Trophoblast cell (in vitro differentiated cells and primary cell): ENCODE measurements around the gene SLC4A3. TPM values are rescaled to one million over a fixed set of nuclear protein-coding genes. Genes with fewer than 3 reads are reported as not detected.

Source experiments
- DNase-seq, 2 donors: peaks; one replicate each; pipeline ENCODE4 v3.0.0-alpha.2; 2016
- H2AFZ ChIP-seq: 2 replicates; pipeline ENCODE4 v1.6.1; 2013; ENCODE audit warnings: low read length, moderate library complexity, mild to moderate bottlenecking; ENCODE audit not compliant: insufficient read depth, poor library complexity
- H2AK5ac ChIP-seq: 2 replicates; pipeline ENCODE4 v1.6.1; 2013; ENCODE audit warnings: mild to moderate bottlenecking, low read length
- H2BK120ac ChIP-seq: 2 replicates; pipeline ENCODE4 v1.6.1; 2013; ENCODE audit warnings: low read length, mild to moderate bottlenecking, moderate library complexity; ENCODE audit not compliant: insufficient read depth, poor library complexity
- H2BK12ac ChIP-seq: 2 replicates; pipeline ENCODE4 v1.6.1; 2013; ENCODE audit warnings: mild to moderate bottlenecking, low read length, moderate library complexity
- H2BK5ac ChIP-seq: 2 replicates; pipeline ENCODE4 v1.6.1; 2013; ENCODE audit warnings: low read length, low read depth, moderate library complexity, mild to moderate bottlenecking; ENCODE audit not compliant: poor library complexity
- H3K14ac ChIP-seq: 2 replicates; pipeline ENCODE4 v1.6.1; 2013; ENCODE audit warnings: mild to moderate bottlenecking, low read length
- H3K18ac ChIP-seq: 2 replicates; pipeline ENCODE4 v1.6.1; 2013; ENCODE audit warnings: mild to moderate bottlenecking, low read length
- H3K23ac ChIP-seq: 2 replicates; pipeline ENCODE4 v1.6.1; 2013; ENCODE audit warnings: low read length
- H3K27ac ChIP-seq: 2 replicates; pipeline ENCODE4 v1.5.1; 2013; ENCODE audit warnings: low read depth, mild to moderate bottlenecking, inconsistent platforms, low read length, moderate library complexity
- H3K27me3 ChIP-seq: 2 replicates; pipeline ENCODE4 v1.6.1; 2013; ENCODE audit warnings: inconsistent platforms, mild to moderate bottlenecking, low read length, moderate library complexity; ENCODE audit not compliant: insufficient read depth
- H3K36me3 ChIP-seq, 2 experiments: 1 replicate in 1 of 2; 2 replicates in 1 of 2; pipeline ENCODE4 v1.6.1; 2013; ENCODE audit warnings: low read length in 2 of 2, mild to moderate bottlenecking in 2 of 2, moderate library complexity in 1 of 2; ENCODE audit not compliant: insufficient read depth in 2 of 2, control insufficient read depth in 1 of 2
- H3K4ac ChIP-seq: 2 replicates; pipeline ENCODE4 v1.6.1; 2013; ENCODE audit warnings: low read depth, mild to moderate bottlenecking, low read length, moderate library complexity
- H3K4me1 ChIP-seq, 2 experiments: 1 replicate in 1 of 2; 2 replicates in 1 of 2; pipeline ENCODE4 v1.6.1; 2013; ENCODE audit warnings: low read length in 2 of 2, mild to moderate bottlenecking in 2 of 2, moderate library complexity in 1 of 2; ENCODE audit not compliant: insufficient read depth in 2 of 2, control insufficient read depth in 1 of 2
- H3K4me2 ChIP-seq: 2 replicates; pipeline ENCODE4 v1.6.1; 2013; ENCODE audit warnings: inconsistent platforms, mild to moderate bottlenecking, low read length, moderate library complexity
- H3K4me3 ChIP-seq: 2 replicates; pipeline ENCODE4 v1.5.1; 2013; ENCODE audit warnings: mild to moderate bottlenecking, low read depth, low read length, inconsistent platforms
- H3K79me1 ChIP-seq: one replicate; pipeline ENCODE4 v1.6.1; 2013; ENCODE audit warnings: low read length
- H3K79me2 ChIP-seq: 2 replicates; pipeline ENCODE4 v1.6.1; 2013; ENCODE audit warnings: low read length, mild to moderate bottlenecking; ENCODE audit not compliant: control insufficient read depth, insufficient read depth, poor library complexity
- H3K9ac ChIP-seq: 2 replicates; pipeline ENCODE4 v1.6.1; 2013; ENCODE audit warnings: mild to moderate bottlenecking, low read length
- H3K9me3 ChIP-seq: 2 replicates; pipeline ENCODE4 v1.6.1; 2013; ENCODE audit warnings: low read depth, mild to moderate bottlenecking, control low read depth, inconsistent platforms, low read length; ENCODE audit not compliant: insufficient read depth
- H4K12ac ChIP-seq: 2 replicates; pipeline ENCODE4 v1.6.1; 2013; ENCODE audit warnings: low read depth, mild to moderate bottlenecking, low read length, moderate library complexity
- H4K8ac ChIP-seq: 2 replicates; pipeline ENCODE4 v1.6.1; 2013; ENCODE audit warnings: low read depth, mild to moderate bottlenecking, low read length, moderate library complexity
- H4K91ac ChIP-seq: one replicate; pipeline ENCODE4 v1.6.1; 2013; ENCODE audit warnings: low read depth, mild to moderate bottlenecking, low read length, moderate library complexity
- WGBS: extraction: QIAGEN DNeasy Blood & Tissue Kit; methylation state at CpG from one replicate; pipeline ENCODE4 v1.1.7; 2013; ENCODE audit warnings: missing lambda C conversion rate; ENCODE audit not compliant: insufficient read length, insufficient coverage; ENCODE audit errors: extremely low coverage; 5-methylcytosine and 5-hydroxymethylcytosine counted together
- polyA plus RNA-seq: library from polyadenylated mRNA; stranded (reverse); fragments of 200-250 nt; gene quantifications from 2 replicates; pipeline ENCODE4 v1.2.3, GENCODE V29; 2013

SLC4A3 gene
- polyA plus RNA-seq: 8.9 and 9.4 TPM in 2 replicates

DNA sequence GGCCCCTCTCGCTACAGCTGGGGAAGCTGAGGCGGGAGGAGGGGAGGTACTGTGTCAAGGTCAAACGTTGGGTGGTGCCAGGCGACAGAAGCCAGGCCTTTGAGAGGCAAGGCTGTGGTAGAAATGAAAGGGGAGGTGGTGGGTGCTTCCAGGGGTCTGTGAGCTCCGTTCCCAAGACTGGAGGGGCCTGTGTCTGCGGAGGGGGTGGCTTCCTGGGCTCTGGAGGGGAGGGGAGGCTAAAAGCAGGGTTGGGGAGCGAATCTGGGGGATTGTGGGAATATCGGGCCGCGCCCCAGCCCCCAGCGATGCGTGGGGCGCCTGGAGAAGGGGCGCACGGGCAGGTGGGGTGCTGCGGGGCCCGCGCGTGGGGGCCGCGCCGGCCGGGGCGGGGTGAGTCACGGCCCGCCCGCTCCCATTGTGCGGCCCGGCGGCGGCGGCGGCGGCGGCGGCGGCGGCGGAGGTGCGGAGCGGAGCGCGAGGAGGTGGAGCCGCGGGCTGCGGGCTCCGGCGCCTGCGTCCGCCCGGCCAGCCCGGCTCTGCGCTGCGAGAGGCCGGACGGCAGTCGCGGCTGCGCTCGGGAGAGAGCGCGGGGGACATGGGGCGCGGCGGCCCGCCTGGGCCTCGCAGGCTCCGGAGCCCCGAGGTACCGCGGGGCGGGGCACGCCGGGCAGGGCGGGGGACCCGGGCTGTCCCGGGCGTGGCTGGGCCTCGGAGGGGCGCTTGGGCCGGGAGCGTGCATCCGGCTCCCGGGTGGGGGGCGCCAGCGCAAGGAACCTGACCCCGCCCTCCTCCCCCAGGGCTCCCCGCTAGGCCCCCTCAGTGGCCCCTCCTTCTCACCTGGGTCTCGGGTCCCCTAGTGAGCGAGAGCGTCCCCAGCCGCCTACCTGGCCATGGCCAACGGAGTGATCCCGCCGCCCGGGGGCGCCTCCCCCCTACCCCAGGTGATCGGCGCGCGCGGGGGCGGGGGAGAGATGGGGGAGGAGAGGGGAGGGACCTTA is at the start of gene SLC4A3:
SLC4A3 (plus strand) TSS at position 528 of the 998 bp plus-strand sequence; CDS start at position 891, 363 bp downstream.
- peak within 1 kb of the TSS; percentile 67 for H3K9ac ChIP-seq
- H3K79me2 ChIP-seq: peaks cover 2% of the 10 kb centered on the region
- peak within 1 kb of the TSS; percentile 79 for H2BK120ac ChIP-seq
- peaks cover under 1% of the 10 kb centered on the region for H3K9me3 ChIP-seq
- no peak within 1 kb of the TSS for H3K23ac ChIP-seq
- peaks cover 3% of the 10 kb centered on the region in 2 experiments for H3K4me1 ChIP-seq
- peak within 1 kb of the TSS; percentile 88 for H4K91ac ChIP-seq
- H3K14ac ChIP-seq: peak within 1 kb of the TSS; percentile 71
- H3K79me1 ChIP-seq: peaks cover 7% of the 10 kb centered on the region
- H3K18ac ChIP-seq: peak within 1 kb of the TSS; percentile 46
- H3K4ac ChIP-seq: peak within 1 kb of the TSS; percentile 65
- peak; percentile 48 to 62 for DNase-seq
- peak within 1 kb of the TSS; percentile 20 for H2BK12ac ChIP-seq
- H3K4me2 ChIP-seq: peak within 1 kb of the TSS; percentile 86
- H3K36me3 ChIP-seq: peaks cover 9 to 10% of the 10 kb centered on the region in 2 experiments
- peak within 1 kb of the TSS; percentile 75 for H2AFZ ChIP-seq
- H3K4me3 ChIP-seq: peak within 1 kb of the TSS; percentile 73
- H2AK5ac ChIP-seq: peak within 1 kb of the TSS; percentile 20
- peak within 1 kb of the TSS; percentile 70 for H4K12ac ChIP-seq
- peak within 1 kb of the TSS; percentile 17 for H2BK5ac ChIP-seq
- no peaks in the 10 kb centered on the region for H3K27me3 ChIP-seq
- H4K8ac ChIP-seq: peak within 1 kb of the TSS; percentile 71
- no CpG with 5 or more reads among the region's 103 CpGs for WGBS
- H3K27ac ChIP-seq: no peak within 1 kb of the TSS

DNA sequence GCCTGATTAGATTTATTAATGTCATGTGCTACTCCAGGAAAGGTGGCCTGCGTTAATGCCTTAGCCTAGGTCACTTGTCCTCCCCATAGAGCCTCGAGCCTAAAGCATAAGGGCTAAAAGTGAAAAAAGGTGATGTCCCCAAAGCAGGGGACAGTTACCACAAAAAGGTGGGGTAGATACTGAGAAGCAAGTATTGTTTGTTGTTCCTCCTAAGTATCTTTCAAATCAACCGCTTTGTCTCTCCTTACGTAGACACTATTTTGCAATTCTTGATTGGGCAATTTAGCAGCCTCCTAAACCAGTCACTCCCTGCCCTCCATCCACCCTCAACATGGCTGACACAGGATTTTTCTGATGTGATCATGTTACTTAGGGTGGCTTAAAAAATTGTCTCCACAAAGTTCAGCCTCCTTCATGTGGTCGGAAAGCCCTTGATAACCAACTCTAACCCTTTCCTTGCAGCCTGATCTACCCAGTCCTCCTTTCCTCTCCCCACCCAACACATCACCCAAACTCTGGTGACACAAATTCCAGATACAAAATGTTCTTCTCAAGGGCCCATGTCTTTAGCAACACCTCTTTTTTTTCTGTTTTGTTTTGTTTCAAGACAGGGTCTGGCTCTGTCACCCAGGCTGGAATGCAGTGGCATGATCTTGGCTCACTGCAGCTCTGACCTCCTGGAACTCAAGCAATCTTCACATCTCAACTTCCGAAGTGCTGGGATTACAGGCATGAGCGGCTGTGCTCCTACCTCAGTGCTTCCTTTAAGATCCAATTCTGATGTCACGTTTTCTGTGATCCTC is 48.4 kb upstream of the SLC4A3 start:
- H3K4me1 ChIP-seq: peaks cover 20 to 21% of the 10 kb centered on the region in 2 experiments
- no peak overlapping the region for H2BK5ac ChIP-seq
- H2AK5ac ChIP-seq: no peak overlapping the region
- H3K14ac ChIP-seq: no peak overlapping the region
- H3K4me3 ChIP-seq: no peak overlapping the region
- H3K9me3 ChIP-seq: no peaks in the 10 kb centered on the region
- H2BK120ac ChIP-seq: peak overlapping the region; percentile 12
- H3K4me2 ChIP-seq: no peak overlapping the region
- H3K27ac ChIP-seq: peak overlapping the region; percentile 82
- no peaks in the 10 kb centered on the region for H3K79me1 ChIP-seq
- H4K8ac ChIP-seq: peak overlapping the region; percentile 32
- no peak overlapping the region for H3K9ac ChIP-seq
- H4K91ac ChIP-seq: peak overlapping the region; percentile 81
- H3K23ac ChIP-seq: no peak overlapping the region
- no peak overlapping the region for H2AFZ ChIP-seq
- H3K18ac ChIP-seq: no peak overlapping the region
- WGBS: no CpG with 5 or more reads among the region's 8 CpGs
- no peaks in the 10 kb centered on the region for H3K79me2 ChIP-seq
- DNase-seq: peak; percentile 61 to 97
- H3K4ac ChIP-seq: no peak overlapping the region
- no peaks in the 10 kb centered on the region for H3K27me3 ChIP-seq
- H4K12ac ChIP-seq: no peak overlapping the region
- H3K36me3 ChIP-seq: no peaks in the 10 kb centered on the region
- peak overlapping the region; percentile 47 for H2BK12ac ChIP-seq

DNA sequence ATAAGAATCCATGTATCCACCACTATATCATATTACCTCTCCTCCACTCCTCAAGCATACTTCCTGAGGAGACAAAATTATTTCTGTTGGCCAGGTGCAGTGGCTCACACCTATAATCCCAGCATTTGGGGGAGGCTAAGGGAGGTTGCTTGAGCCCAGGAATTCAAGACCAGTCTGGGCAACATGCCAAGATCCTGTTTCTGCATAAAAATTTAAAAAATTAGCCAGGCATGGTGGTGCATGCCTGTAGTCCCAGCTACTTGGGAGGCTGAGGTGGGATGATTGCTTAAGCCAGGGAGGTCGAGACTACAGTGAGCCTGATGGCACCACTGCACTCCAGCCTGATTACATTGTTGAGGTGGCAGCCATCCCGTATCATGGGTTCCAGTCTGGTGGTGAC is 46.1 kb upstream of the SLC4A3 start:
- no peaks in the 10 kb centered on the region for H3K79me1 ChIP-seq
- H3K18ac ChIP-seq: no peak overlapping the region
- no peak overlapping the region for H3K4ac ChIP-seq
- H3K27me3 ChIP-seq: no peaks in the 10 kb centered on the region
- H2AFZ ChIP-seq: no peak overlapping the region
- no peak overlapping the region for H2BK120ac ChIP-seq
- H4K12ac ChIP-seq: no peak overlapping the region
- no peaks in the 10 kb centered on the region for H3K9me3 ChIP-seq
- no peak overlapping the region for H4K91ac ChIP-seq
- H4K8ac ChIP-seq: no peak overlapping the region
- H3K4me1 ChIP-seq: peaks cover 18 to 20% of the 10 kb centered on the region in 2 experiments
- no peak overlapping the region for H3K14ac ChIP-seq
- H3K9ac ChIP-seq: no peak overlapping the region
- H2AK5ac ChIP-seq: no peak overlapping the region
- DNase-seq: peak; percentile 47 to 82
- no peak overlapping the region for H2BK12ac ChIP-seq
- H2BK5ac ChIP-seq: no peak overlapping the region
- H3K4me2 ChIP-seq: no peak overlapping the region
- no peak overlapping the region for H3K27ac ChIP-seq
- no peak overlapping the region for H3K23ac ChIP-seq
- H3K4me3 ChIP-seq: no peak overlapping the region
- no peaks in the 10 kb centered on the region for H3K36me3 ChIP-seq
- H3K79me2 ChIP-seq: no peaks in the 10 kb centered on the region
- no CpG with 5 or more reads among the region's 2 CpGs for WGBS

- no peaks in the 10 kb centered on the region for H3K9me3 ChIP-seq
- no peak overlapping the region for H3K23ac ChIP-seq
- peaks cover 3 to 8% of the 10 kb centered on the region in 2 experiments for H3K4me1 ChIP-seq
- peak overlapping the region; percentile 17 for H2BK120ac ChIP-seq
- H4K8ac ChIP-seq: no peak overlapping the region
- no peak overlapping the region for H3K14ac ChIP-seq
- no peak overlapping the region for H3K4me3 ChIP-seq
- H3K27ac ChIP-seq: no peak overlapping the region
- H2BK5ac ChIP-seq: no peak overlapping the region
- no peak overlapping the region for H2AFZ ChIP-seq
- H4K91ac ChIP-seq: no peak overlapping the region
- no peak overlapping the region for H3K4me2 ChIP-seq
- no peak overlapping the region for H3K18ac ChIP-seq
- DNase-seq: no peak
- no peak overlapping the region for H2AK5ac ChIP-seq
- peaks cover 3% of the 10 kb centered on the region for H3K79me1 ChIP-seq
- WGBS: no CpG with 5 or more reads among the region's 4 CpGs
- H3K9ac ChIP-seq: no peak overlapping the region
- H3K27me3 ChIP-seq: no peaks in the 10 kb centered on the region
- no peaks in the 10 kb centered on the region for H3K79me2 ChIP-seq
- H3K36me3 ChIP-seq: no peaks in the 10 kb centered on the region
- H2BK12ac ChIP-seq: no peak overlapping the region
- H3K4ac ChIP-seq: no peak overlapping the region
- H4K12ac ChIP-seq: no peak overlapping the region
These were observed 36.3 kb upstream of the SLC4A3 start for GRCh38 chr2:219591091-219591490.
